PC-9 (cell line): Measurements from ENCODE around the gene MSANTD2.

Experiments
- EZH2 ChIP-seq: fragments of 200-600 bp; sonication (generic); IDR thresholded peaks from 2 replicates; pipeline ENCODE4 v1.8.0; 2017; ENCODE audit warnings: antibody characterized with exemption, low read depth
- TF ChIP-seq, protein P1 (sequence below): fragments of 200-600 bp; sonication (generic); conservative IDR thresholded peaks from 2 replicates; pipeline ENCODE4 v1.6.1; 2017; ENCODE audit warnings: mixed run types, antibody characterized with exemption, mild to moderate bottlenecking, moderate library complexity

DNA sequence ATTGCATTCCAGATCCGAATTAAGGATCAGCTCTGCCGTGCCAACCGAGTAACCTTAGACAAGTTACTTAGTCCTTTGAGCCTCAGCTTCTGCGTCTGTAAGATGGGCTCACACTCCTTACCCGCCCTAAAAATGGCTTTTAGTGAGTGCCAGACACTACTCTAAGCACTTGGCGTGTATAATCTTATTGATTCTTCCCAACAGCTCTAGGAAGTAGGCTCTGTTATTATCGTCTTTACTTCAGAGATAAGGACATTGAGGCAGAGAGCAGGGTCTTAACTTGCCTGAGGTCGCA lies 43.4 kb upstream of the MSANTD2 start:
- TF ChIP-seq, protein P1, sequence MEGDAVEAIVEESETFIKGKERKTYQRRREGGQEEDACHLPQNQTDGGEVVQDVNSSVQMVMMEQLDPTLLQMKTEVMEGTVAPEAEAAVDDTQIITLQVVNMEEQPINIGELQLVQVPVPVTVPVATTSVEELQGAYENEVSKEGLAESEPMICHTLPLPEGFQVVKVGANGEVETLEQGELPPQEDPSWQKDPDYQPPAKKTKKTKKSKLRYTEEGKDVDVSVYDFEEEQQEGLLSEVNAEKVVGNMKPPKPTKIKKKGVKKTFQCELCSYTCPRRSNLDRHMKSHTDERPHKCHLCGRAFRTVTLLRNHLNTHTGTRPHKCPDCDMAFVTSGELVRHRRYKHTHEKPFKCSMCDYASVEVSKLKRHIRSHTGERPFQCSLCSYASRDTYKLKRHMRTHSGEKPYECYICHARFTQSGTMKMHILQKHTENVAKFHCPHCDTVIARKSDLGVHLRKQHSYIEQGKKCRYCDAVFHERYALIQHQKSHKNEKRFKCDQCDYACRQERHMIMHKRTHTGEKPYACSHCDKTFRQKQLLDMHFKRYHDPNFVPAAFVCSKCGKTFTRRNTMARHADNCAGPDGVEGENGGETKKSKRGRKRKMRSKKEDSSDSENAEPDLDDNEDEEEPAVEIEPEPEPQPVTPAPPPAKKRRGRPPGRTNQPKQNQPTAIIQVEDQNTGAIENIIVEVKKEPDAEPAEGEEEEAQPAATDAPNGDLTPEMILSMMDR = no peak
- no peak for TF ChIP-seq EZH2
